D341Med (cell line): Measurements from ENCODE around the gene SMAD3.

ENCODE experiments used
- DNase-seq: peaks from one replicate; pipeline ENCODE4 v3.0.0; 2012; ENCODE audit warnings: low spot score

SMAD3 gene

GRCh38 chr15:67080900-67081431 is 15.6 kb downstream of the SMAD3 start:
- no peak for DNase-seq

DNA sequence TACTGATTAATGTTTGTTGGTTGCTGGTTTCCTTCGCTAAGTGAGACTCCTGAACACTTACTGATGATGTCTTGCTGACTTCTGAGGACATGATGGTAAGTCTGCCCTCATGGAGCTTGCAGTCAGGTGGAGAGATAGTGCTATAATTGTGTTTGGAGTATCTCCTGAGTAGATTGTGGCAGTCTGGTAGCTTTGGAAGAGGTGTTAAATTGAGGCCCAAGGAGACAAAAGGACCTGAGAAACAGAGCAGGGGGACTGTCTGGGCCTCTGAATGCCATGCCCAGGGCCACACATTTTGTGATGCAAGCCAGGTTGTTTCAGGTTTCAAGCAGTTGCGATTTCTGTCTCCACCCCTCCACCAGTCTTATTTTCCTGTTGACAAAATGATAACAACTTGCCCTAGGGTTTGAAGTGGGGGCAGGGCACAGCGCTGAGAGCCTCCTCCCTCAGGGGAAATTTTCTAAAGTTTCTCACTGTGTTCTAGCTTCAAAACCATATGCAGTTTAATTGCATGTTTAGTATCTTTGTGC is 16.7 kb downstream of the SMAD3 start:
- DNase-seq = no peak

GRCh38 chr15:67083135-67083762 is 17.8 kb downstream of the SMAD3 start:
- no peak for DNase-seq

DNA sequence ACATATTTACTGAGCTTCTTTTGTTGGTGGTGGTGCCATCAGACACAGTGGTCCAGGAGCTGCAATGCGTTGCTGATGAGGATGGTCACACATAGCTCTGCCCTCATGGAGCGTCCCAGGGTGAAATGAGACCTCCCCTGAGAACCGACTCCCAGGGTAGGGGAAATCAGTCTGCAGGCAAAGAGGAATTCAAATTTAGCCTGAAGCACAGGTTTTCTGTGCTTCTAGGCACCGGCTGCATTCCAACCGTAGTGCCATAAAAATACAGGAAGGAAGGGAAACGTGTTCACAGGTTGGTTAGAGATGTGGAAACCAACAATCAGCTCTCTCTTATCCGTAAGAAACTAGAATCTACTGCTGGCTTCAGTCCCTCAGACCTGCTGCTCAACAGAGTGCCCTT is 19.2 kb downstream of the SMAD3 start:
- no peak for DNase-seq

- no peak for DNase-seq
Measured at GRCh38 chr15:67085237-67085817, 19.9 kb downstream of the SMAD3 start.

- DNase-seq = no peak
Measured at GRCh38 chr15:67085818-67086636, 20.6 kb downstream of the SMAD3 start.

GRCh38 chr15:67086637-67086914 is 21.2 kb downstream of the SMAD3 start:
- no peak for DNase-seq

DNA sequence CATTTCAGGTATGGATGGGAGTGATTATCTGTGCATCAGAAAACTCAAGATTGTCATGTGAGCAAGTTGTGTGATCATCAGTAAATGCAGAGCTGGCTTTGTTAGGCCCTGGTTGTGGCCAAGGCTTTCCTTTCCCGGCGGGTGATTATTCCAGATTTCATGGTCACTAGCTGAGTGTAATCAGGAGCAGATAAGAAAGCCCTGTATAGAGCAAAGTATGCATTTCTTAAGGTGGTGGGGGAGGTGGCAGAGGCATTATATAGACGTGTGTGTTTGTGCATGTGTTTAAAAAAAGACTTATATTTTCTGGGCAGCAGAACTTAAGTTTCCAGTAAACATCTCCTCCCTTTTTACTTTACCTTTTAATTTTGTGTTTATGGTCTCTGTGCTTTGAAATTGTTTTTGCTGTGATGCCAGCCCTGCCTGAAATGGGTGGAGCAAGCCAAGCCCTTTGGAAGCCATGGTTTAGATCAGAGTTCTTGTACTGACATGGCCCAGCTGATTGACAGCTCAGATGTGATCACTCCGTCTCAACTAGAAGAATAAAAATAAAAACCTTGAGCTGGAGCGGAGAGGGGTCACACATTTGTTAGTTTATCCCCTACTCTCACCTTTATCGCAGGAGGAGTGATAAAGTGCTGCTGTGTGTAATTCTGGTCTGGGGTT is 22.2 kb downstream of the SMAD3 start:
- DNase-seq = no peak

- DNase-seq = no peak
Measured at GRCh38 chr15:67089217-67090193, 24.1 kb downstream of the SMAD3 start.

- DNase-seq = no peak
Measured at GRCh38 chr15:67090297-67091070, 25.1 kb downstream of the SMAD3 start.

DNA sequence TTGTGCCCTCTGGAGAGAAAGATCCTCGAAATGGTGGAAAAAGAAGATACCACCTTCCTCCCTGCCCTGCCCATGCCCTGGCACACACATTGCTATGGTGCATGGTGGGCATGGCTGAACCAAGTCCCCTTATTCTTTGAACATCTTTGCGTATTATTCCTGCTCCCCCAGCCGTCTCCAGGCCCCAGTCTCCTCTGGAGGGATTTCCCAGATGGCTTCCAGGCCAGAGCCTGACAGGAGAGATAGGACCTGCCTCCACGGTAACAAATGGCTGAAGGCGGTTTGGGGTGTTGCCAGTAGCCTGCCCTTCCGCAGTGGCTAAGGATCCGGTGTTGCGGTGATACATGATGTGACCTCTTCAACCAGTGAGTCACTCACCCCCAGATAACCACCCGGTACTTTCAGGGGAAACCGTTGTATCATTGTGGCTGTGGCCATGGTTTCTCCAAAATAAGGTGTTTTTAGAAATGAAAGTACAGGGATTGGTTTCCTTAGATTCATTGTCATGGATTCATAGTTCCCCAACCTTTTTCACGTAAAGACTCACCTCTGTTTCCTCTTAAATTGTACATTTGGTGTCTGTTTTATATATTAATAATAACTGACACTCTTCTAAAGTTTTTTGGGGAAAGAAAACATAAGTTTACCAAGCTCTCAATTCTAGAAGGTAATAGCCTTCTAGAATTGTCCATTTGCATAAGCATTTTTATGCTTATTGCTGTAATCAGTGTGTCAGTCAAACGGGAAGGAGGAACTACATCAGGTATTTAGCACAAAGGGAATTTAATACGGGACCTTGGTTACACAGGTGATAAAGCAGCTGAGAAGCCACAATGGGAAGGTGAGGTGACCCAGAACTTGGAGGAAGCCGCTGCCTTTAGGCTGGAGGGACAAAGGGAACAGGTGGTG is 25.9 kb downstream of the SMAD3 start:
- no peak for DNase-seq

GRCh38 chr15:67091980-67092677 is 26.7 kb downstream of the SMAD3 start:
- DNase-seq = no peak

- DNase-seq = no peak
Measured at GRCh38 chr15:67092752-67093503, 27.5 kb downstream of the SMAD3 start.

DNA sequence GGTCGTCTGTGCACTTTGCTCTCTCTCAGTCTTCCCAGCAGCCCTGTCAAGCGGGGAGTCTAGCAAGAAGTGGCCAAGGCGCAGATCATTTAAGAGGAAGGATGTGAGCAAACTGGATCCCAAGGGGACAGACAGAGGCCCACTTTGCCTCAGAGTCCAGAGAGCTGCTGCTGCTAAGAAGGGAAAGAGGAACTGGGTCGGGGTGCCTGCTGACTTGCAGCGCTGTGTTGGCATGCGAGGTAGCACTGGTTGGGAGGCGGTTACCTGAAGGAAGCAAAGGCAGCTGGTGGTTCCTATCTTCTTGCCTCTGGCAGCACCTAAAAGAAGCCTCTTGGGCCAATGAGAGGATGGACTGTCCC is 28.1 kb downstream of the SMAD3 start:
- DNase-seq = no peak

GRCh38 chr15:67094001-67094826 is 28.8 kb downstream of the SMAD3 start:
- DNase-seq = no peak

- no peak for DNase-seq
Measured at GRCh38 chr15:67095912-67096311, 30.5 kb downstream of the SMAD3 start.
